ENCODE measurements around the gene SNN.

Gene SNN

GRCh38 chr16:11668623-11669379 lies 546 bp downstream of the SNN start:
- peak in 1 of 2 experiments; percentile 20 for DNase-seq

- no peak for DNase-seq
These were observed 1.3 kb downstream of the SNN start for GRCh38 chr16:11669380-11670146.

- DNase-seq: no peak
These were observed 2.2 kb downstream of the SNN start for GRCh38 chr16:11670171-11671131.

GRCh38 chr16:11671271-11671670 lies 3.0 kb downstream of the SNN start:
- no peak for DNase-seq

- no peak for DNase-seq
These were observed 3.4 kb downstream of the SNN start for GRCh38 chr16:11671676-11672075.

GRCh38 chr16:11672206-11673090 lies 4.2 kb downstream of the SNN start:
- no peak for DNase-seq

- DNase-seq: no peak
These were observed 5.1 kb downstream of the SNN start for GRCh38 chr16:11673091-11674000.

- DNase-seq: no peak
These were observed 6.0 kb downstream of the SNN start for GRCh38 chr16:11674001-11674817.

- DNase-seq: no peak
These were observed 6.7 kb downstream of the SNN start for GRCh38 chr16:11674818-11675560.

GRCh38 chr16:11675561-11676511 lies 7.6 kb downstream of the SNN start:
- DNase-seq: peak; percentile 28 to 36

GRCh38 chr16:11676799-11677198 lies 8.5 kb downstream of the SNN start:
- DNase-seq: no peak

- DNase-seq: no peak
These were observed 9.2 kb downstream of the SNN start for GRCh38 chr16:11677451-11677951.

- DNase-seq: no peak
These were observed 10.0 kb downstream of the SNN start for GRCh38 chr16:11677959-11678881.

- DNase-seq: no peak
These were observed 11.0 kb downstream of the SNN start for GRCh38 chr16:11679250-11679649.

GRCh38 chr16:11679941-11680911 lies 12.0 kb downstream of the SNN start:
- no peak for DNase-seq

Data from activated CD4-positive, alpha-beta T cell treated with anti-CD3 and anti-CD28 coated beads, Interleukin-2, amount 50 U/mL, for 4 hours (primary cell).